ENCODE results near the gene SEMA3E.

GRCh38 chr7:83324596-83324995 lies 324.3 kb downstream of the SEMA3E start:
- TF ChIP-seq CTCF (IDR thresholded peaks at IDR 0.05), result no peak
- TF ChIP-seq EP300 (IDR thresholded peaks at IDR 0.05), result no peak
